Measurements from ENCODE around the gene DUSP8. TPM values are rescaled to one million over a fixed set of nuclear protein-coding genes. Genes with fewer than 3 reads are reported as not detected.

The DUSP8 gene
- total and polyA plus RNA-seq, 8 donors = 0.80 to 21.8 (median 1.7) TPM

DNA sequence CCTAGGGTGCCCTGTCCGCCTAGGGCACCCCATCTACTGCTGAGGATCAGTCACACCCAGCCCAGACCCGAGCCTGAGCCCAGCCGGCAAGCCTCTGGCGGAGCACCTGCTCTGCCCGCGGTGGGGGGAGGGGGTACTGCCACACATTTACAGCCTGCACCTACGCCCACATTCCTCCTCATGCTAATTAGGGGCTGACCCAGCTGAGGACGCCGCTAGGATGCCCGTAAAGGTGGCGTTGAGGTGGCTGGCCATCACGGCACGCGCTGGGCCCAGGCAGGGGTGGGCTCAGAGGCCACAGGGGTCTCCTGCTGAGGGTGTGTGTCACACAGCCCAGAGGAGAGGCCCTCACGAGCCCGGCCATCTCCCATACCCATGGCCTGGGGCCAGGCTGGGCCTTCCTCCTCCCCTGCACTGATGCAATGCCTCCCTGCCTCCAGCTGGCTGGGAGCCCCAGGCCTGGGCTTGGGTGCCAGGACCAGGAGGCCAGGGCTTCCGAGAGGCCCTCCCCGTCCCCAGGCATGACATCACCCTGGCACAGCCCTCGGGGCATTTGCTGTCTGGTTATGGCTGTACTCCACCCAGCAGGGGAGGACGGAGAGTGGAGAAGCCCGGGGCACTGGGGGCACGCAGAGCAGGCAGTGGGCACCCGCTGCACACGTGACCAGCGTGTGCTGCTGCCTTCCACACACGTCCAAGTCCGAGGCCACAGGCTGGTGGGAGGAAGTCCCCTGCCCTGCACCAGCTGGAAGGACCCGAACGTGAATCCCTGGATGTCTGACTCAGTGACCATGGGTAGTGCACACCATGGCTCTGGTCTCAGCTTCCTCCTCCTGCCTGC, 12.7 kb downstream of the DUSP8 start:
- ATAC-seq (peak; percentile 80), DNase-seq (peak in 3 of 4 donors; percentile 71 to 93 (median 87))
- peaks cover 0 to 26% of the 10 kb centered on the region in 2 donors for H3K36me3 ChIP-seq
- peak overlapping the region in 1 of 2 donors; percentile 22 for H3K4me3 ChIP-seq
- H3K27me3 ChIP-seq = peaks cover 0 to 50% of the 10 kb centered on the region in 2 donors
- no peaks in the 10 kb centered on the region for H3K9me3 ChIP-seq
- intact Hi-C loops (cut with DNase I) = no loop called here
- H3K27ac ChIP-seq = peak overlapping the region; percentile 67 to 76
- peaks cover 12 to 26% of the 10 kb centered on the region in 2 donors for H3K4me1 ChIP-seq
- TF ChIP-seq, protein P1, sequence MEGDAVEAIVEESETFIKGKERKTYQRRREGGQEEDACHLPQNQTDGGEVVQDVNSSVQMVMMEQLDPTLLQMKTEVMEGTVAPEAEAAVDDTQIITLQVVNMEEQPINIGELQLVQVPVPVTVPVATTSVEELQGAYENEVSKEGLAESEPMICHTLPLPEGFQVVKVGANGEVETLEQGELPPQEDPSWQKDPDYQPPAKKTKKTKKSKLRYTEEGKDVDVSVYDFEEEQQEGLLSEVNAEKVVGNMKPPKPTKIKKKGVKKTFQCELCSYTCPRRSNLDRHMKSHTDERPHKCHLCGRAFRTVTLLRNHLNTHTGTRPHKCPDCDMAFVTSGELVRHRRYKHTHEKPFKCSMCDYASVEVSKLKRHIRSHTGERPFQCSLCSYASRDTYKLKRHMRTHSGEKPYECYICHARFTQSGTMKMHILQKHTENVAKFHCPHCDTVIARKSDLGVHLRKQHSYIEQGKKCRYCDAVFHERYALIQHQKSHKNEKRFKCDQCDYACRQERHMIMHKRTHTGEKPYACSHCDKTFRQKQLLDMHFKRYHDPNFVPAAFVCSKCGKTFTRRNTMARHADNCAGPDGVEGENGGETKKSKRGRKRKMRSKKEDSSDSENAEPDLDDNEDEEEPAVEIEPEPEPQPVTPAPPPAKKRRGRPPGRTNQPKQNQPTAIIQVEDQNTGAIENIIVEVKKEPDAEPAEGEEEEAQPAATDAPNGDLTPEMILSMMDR (IDR thresholded peaks at IDR 0.05) = no peak

DNA sequence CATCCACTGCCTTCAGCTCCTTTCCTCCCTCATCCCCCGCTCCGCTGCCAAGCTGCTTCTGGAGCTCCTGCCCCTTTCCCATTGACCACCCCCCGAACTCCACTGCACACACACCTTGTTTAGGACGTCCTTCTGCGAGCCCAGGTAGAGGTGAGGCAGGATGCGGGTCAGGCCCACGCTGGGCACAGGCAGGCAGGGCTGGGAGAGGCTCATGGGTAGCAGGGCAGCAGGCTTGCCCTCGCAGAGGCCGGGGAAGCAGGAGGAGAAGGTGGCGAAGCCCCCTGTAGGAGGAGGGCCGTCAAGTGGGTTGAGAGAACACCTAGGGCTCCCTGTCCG, 13.3 kb downstream of the DUSP8 start:
- intact Hi-C loops (cut with DNase I) = no loop called here
- Histone ChIP-seq H3K4me3 (peak overlapping the region in 1 of 2 donors; percentile 22), H3K4me1 (peaks cover 12 to 26% of the 10 kb centered on the region in 2 donors), H3K27me3 (peaks cover 0 to 50% of the 10 kb centered on the region in 2 donors), H3K36me3 (peaks cover 0 to 21% of the 10 kb centered on the region in 2 donors), H3K27ac (peak overlapping the region; percentile 67 to 76), H3K9me3 (no peaks in the 10 kb centered on the region)
- DNase-seq = no peak
- ATAC-seq = no peak
- TF ChIP-seq, protein P1 (IDR thresholded peaks at IDR 0.05) = no peak

DNA sequence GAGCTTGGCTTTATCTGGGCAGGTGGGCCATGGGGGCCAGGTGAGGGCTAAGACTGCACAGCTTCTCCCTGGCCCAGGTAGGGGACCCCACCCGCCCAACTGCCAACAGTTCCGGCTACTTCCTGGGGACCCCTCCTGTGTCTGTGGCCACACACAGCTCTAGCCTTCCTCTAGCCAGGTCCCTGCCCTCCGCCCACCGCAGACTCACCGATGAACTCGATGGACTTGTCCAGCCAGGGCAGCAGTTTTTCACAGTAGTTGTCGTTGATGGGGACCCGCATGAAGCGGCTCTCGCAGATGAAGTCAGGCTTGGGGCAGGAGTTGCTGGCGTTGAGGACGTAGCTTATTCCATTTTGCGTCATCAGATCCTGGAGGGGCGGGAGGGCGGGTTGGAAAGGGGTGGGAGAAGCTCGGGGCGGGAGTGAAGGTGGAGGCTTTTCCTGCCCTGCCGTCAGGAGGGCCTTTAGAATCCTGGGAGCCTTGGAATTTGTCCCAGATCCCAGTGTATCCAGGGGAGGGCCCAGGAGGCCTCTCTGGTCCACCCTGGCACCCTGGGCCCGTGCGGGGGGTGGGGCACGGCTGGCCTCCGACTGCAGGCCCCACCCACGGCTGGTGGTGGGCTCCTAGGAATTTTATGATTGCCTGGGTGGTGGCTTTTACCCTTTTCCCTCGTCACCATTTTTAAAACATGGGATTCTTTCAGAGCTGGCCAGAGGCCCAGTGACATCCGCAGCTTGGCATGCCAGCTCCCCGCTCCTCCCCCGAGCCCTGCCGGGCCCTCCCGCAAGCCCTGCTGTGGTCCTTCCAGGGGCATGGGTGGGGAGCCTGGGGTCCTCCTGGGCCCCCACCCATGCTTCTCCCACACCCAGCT, 13.9 kb downstream of the DUSP8 start:
- TF ChIP-seq, protein P1 (IDR thresholded peaks at IDR 0.05) = no peak
- Histone ChIP-seq H3K9me3 (no peaks in the 10 kb centered on the region), H3K4me1 (peaks cover 12 to 26% of the 10 kb centered on the region in 2 donors), H3K36me3 (peaks cover 0 to 18% of the 10 kb centered on the region in 2 donors), H3K4me3 (peak overlapping the region in 1 of 2 donors; percentile 22), H3K27me3 (peaks cover 0 to 55% of the 10 kb centered on the region in 2 donors), H3K27ac (peak overlapping the region; percentile 67 to 76)
- peak; percentile 41 for ATAC-seq
- peak in 3 of 4 donors; percentile 66 to 81 (median 70) for DNase-seq
- intact Hi-C loops (cut with DNase I) = no loop called here

DNA sequence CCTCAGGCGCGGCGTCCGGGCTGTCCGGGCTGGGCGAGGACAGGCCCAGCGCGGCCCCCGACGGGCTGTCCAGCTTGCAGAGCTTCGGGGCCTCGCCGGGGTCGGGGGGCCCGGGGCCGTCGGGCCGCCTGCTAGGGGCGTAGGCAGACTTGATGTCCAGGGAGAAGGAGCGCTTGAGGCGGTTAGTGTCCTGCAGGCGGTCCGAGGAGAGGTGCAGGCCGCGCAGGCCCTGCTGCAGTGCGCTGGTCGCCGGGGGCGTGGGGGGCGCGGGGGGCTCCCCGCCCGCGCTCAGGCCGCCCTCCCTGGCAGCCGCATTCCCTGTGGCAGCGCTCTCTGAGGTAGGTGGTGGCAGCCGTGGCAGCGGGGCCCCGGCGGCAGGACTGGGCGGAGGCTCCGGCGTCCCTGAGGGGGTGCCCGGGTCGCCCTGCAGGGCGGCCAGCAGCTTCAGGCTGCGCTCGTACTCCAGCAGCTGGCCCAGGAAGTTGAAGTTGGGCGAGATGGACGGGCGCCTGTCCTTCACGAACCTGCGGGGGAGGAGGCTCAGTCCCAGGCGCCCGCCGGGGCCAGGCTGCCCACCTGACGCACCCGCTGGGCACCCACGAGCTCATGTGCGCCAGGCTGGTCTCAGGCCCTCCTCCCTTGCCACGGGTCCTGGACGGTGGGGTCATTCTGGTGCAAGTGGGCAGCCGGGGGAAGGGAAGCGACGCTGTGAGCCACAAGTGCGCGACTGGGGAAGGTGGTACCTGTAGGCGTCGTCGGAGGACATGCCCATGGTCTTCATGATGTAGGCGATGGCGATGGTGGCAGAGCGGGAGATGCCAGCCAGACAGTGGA, 14.8 kb downstream of the DUSP8 start:
- TF ChIP-seq, protein P1 (IDR thresholded peaks at IDR 0.05) = no peak
- DNase-seq (peak in 1 of 4 donors; percentile 68), ATAC-seq (no peak)
- Histone ChIP-seq H3K27me3 (peaks cover 0 to 58% of the 10 kb centered on the region in 2 donors), H3K9me3 (no peaks in the 10 kb centered on the region), H3K4me1 (peaks cover 12 to 26% of the 10 kb centered on the region in 2 donors), H3K4me3 (no peak overlapping the region), H3K36me3 (peaks cover 0 to 14% of the 10 kb centered on the region in 2 donors), H3K27ac (peak overlapping the region; percentile 67 to 76)
- intact Hi-C loops (cut with DNase I) = no loop called here
